ENCODE data around the gene ALPG. TPM values are rescaled to one million over a fixed set of nuclear protein-coding genes. Genes with fewer than 3 reads are reported as not detected.
"Not testable (repeated sequence)": the region's sequence is repeated elsewhere in the genome, so short reads cannot be mapped to it uniquely, and the experiment has no call there.

Gene ALPG
- total RNA-seq, 1 donor from 2014 or later, result not detected

GRCh38 chr2:232418466-232419244 is 12.0 kb downstream of the ALPG start:
- intact Hi-C loops (cut with micrococcal nuclease), result no loop called here

- intact Hi-C loops (cut with micrococcal nuclease), result no loop called here
These were observed 12.8 kb downstream of the ALPG start for GRCh38 chr2:232419245-232420072.

GRCh38 chr2:232420073-232420454 is 13.4 kb downstream of the ALPG start:
- intact Hi-C loops (cut with micrococcal nuclease), result no loop called here

- intact Hi-C loops (cut with micrococcal nuclease), result no loop called here
These were observed 14.0 kb downstream of the ALPG start for GRCh38 chr2:232420463-232421188.

GRCh38 chr2:232421189-232421785 is 14.6 kb downstream of the ALPG start:
- intact Hi-C loops (cut with micrococcal nuclease), result no loop called here

GRCh38 chr2:232422051-232422450 is 15.4 kb downstream of the ALPG start:
- intact Hi-C loops (cut with micrococcal nuclease), result no loop called here

GRCh38 chr2:232422996-232423395 is 16.4 kb downstream of the ALPG start:
- intact Hi-C loops (cut with micrococcal nuclease), result not testable (repeated sequence)

GRCh38 chr2:232423407-232423806 is 16.8 kb downstream of the ALPG start:
- intact Hi-C loops (cut with micrococcal nuclease), result not testable (repeated sequence)

GRCh38 chr2:232431705-232432590 is 25.3 kb downstream of the ALPG start:
- intact Hi-C loops (cut with micrococcal nuclease), result no loop called here

GRCh38 chr2:232432598-232433184 is 26.0 kb downstream of the ALPG start:
- intact Hi-C loops (cut with micrococcal nuclease), result no loop called here

- intact Hi-C loops (cut with micrococcal nuclease), result not testable (repeated sequence)
These were observed 27.0 kb downstream of the ALPG start for GRCh38 chr2:232433622-232434021.

- intact Hi-C loops (cut with micrococcal nuclease), result no loop called here
These were observed 27.4 kb downstream of the ALPG start for GRCh38 chr2:232434091-232434490.

- intact Hi-C loops (cut with micrococcal nuclease), result no loop called here
These were observed 28.1 kb downstream of the ALPG start for GRCh38 chr2:232434563-232435374.

GRCh38 chr2:232435375-232435648 is 28.7 kb downstream of the ALPG start:
- intact Hi-C loops (cut with micrococcal nuclease), result no loop called here

- intact Hi-C loops (cut with micrococcal nuclease), result no loop called here
These were observed 29.2 kb downstream of the ALPG start for GRCh38 chr2:232435805-232436204.

GRCh38 chr2:232436381-232437194 is 29.9 kb downstream of the ALPG start:
- intact Hi-C loops (cut with micrococcal nuclease), result no loop called here

GRCh38 chr2:232437195-232437571 is 30.5 kb downstream of the ALPG start:
- intact Hi-C loops (cut with micrococcal nuclease), result no loop called here

- intact Hi-C loops (cut with micrococcal nuclease), result no loop called here
These were observed 31.4 kb downstream of the ALPG start for GRCh38 chr2:232438091-232438490.

Data from T-helper 2 cell treated with Interferon-gamma antibody and Interleukin-4, amounts not matched to agents 100 ng/mL and 5 ng/mL, for 36 hours (primary cell).